ENCODE results near the gene PIEZO2.
"Not testable (repeated sequence)": the region's sequence is repeated elsewhere in the genome, so short reads cannot be mapped to it uniquely, and the experiment has no call there.

- TF ChIP-seq CTCF, POLR2A, POLR2AphosphoS5 (IDR thresholded peaks at IDR 0.05): not testable (repeated sequence)
Measured at GRCh38 chr18:10642915-10643524, 506.3 kb downstream of the PIEZO2 start.

Measured in breast epithelium (tissue), 3 donors.